LNCAP (cell line): ENCODE results near the gene GALR3.

Source experiments
- TF ChIP-seq, protein P1 (sequence below): fragments of 450-650 bp; IDR thresholded peaks from 2 replicates; pipeline ENCODE4 v1.5.1; 2017; ENCODE audit warnings: mild to moderate bottlenecking

Gene GALR3

DNA sequence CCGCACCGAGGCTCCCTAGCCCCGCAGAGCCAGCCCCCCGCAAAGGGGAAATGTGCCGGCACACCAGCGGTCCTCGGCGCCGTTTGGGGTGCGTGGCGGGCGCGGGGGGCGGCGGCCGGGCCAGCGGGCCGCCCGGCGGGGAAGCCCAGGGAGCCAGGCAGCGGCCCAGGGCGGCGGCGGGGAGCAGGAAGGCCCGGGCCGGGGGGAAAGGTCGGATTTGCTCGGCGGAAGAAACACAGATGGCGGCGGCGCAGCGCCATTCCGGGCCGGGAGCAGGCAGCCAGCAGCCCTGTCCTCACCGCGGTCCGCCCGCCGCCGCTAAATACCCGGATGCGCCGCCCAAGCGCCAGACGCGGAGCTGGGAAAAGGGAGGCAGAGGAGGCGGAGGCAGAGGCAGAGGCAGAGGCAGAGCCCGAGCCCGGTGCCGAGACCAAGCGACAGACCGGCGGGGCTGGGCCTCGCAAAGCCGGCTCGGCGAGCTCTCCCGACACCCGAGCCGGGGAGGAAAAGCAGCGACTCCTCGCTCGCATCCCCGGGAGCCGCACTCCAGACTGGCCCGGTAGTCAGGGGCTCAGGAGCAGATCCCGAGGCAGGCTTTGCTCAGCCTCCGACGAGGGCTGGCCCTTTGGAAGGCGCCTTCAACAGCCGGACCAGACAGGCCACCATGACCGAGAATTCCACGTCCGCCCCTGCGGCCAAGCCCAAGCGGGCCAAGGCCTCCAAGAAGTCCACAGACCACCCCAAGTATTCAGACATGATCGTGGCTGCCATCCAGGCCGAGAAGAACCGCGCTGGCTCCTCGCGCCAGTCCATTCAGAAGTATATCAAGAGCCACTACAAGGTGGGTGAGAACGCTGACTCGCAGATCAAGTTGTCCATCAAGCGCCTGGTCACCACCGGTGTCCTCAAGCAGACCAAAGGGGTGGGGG lies 18.0 kb upstream of the GALR3 start:
- TF ChIP-seq, protein P1, sequence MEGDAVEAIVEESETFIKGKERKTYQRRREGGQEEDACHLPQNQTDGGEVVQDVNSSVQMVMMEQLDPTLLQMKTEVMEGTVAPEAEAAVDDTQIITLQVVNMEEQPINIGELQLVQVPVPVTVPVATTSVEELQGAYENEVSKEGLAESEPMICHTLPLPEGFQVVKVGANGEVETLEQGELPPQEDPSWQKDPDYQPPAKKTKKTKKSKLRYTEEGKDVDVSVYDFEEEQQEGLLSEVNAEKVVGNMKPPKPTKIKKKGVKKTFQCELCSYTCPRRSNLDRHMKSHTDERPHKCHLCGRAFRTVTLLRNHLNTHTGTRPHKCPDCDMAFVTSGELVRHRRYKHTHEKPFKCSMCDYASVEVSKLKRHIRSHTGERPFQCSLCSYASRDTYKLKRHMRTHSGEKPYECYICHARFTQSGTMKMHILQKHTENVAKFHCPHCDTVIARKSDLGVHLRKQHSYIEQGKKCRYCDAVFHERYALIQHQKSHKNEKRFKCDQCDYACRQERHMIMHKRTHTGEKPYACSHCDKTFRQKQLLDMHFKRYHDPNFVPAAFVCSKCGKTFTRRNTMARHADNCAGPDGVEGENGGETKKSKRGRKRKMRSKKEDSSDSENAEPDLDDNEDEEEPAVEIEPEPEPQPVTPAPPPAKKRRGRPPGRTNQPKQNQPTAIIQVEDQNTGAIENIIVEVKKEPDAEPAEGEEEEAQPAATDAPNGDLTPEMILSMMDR, result no peak

GRCh38 chr22:37805810-37806277 lies 17.3 kb upstream of the GALR3 start:
- TF ChIP-seq, protein P1, result no peak

- TF ChIP-seq, protein P1, result no peak
Measured at GRCh38 chr22:37806409-37807333, 16.5 kb upstream of the GALR3 start.

GRCh38 chr22:37807410-37808293 lies 15.5 kb upstream of the GALR3 start, which contains the start of gene GCAT:
TSS of gene GCAT (plus strand) at chr22:37807934. CDS start at chr22:37807968, 34 bp downstream.
- TF ChIP-seq, protein P1, result no peak

DNA sequence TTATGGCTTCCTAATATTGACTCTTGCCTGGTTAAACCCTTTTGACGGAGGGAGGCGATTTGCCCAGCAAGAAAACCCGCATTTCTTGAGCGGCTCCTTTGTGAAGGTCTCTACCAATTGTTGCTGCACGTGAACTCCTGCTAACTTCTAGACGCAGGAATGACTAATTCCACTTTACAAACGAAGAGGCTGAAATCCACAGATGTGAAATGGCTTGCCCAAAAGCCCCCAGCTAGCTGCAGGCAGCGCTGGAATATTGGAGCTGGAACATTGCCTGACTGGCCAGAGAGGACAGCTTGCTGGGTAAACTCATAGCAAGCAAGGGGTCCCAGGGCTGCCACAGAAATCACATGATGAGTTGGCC lies 14.9 kb upstream of the GALR3 start:
- TF ChIP-seq, protein P1, result no peak

DNA sequence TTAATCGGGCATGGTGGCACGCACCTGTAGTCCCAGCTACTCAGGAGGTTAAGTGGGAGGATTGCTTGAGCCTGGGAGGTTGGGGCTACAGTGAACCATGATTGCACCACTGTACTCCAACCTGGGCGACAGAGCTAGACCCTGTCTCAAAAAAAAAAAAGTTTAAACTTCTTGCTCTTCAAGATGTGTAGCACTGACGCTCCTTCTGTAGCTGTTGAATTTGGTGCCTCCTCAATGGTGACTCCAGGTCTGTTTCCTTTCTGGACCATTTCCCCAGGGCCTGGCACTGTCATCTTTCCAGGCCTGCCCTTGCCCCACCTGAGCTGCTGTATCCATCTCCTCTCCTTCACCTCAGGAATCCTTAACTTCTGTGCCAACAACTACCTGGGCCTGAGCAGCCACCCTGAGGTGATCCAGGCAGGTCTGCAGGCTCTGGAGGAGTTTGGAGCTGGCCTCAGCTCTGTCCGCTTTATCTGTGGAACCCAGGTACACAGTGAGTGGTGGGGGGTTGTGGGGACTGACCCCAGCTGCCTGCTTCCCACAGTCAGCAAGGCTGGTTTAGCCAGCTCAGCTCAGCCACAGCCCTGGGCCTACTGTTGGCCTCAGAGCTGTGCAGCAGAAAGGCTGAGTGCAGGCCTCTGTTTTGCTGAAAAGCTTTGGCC lies 13.4 kb upstream of the GALR3 start:
- TF ChIP-seq, protein P1, result no peak
